Hematopoietic multipotent progenitor cell treated with erythropoietin and hydrocortisone succinate and interleukin-3 and kit ligand, for 17 days (in vitro differentiated cells): ENCODE measurements around the gene SLC44A2.

Experiments used
- DNase-seq: peaks from one replicate; pipeline ENCODE4 v3.0.0-alpha.2; 2015; ENCODE audit warnings: low spot score

Gene SLC44A2

DNA sequence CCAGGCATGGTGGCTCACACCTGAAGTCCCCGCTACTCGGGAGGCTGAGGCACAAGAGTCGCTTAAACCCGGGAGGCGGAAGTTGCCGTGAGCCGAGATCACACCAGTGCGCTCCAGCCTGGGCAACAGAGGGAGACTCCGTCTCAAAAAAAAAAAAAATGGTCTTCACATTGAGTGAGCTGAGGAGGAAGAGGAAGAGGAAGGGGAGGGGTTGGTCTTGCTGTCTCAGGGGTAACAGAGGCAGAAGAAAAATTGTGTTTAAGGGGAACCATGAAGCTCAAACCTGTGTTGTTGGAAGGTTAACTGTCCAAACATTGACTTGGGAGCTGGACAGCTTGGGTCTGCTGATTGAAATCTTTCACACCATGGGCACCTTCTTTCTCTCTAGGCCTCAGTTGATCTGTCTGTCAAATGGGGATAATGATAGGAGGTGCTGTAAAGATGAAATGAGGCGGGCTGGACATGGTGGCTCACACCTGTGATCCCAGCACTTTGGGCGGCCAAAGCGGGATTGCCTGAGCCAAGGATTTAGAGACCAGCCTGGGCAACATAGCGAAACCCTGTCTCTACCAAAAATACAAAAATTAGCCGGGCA lies 9.8 kb upstream of the SLC44A2 start:
- DNase-seq: no peak

DNA sequence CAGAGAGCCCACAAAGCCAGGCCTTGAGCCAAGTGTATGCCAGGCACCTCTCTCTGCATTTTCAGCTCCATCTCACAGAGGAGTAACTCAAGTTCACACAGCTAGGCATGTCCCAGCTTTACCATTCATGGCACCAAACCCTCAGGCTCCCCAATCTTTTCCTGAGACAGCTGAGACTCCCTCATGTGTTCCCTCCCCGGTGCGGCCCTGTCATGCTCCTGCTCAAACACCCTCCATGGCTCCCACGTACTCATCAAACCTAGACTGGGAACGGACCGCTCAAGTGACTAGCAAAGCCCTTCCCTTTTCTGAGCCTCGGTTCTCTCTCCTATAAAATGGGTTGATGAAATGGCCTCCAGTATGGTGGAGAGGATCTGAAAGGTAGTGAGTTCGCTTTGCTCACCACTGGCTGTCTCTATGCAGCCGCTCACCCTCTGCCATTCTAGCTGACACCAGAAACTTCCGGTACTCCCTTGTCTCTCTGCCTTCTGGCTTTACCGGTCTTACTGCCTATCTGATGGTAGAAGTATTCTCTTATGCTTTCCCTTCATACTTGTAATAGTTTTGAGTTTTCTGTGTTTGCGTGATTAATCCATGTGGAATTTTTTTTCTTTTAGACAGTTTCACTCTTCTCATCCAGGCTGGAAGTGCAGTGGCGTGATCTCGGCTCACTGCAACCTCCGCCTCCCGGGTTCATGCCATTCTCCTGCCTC lies 7.8 kb upstream of the SLC44A2 start:
- DNase-seq: peak; percentile 37

DNA sequence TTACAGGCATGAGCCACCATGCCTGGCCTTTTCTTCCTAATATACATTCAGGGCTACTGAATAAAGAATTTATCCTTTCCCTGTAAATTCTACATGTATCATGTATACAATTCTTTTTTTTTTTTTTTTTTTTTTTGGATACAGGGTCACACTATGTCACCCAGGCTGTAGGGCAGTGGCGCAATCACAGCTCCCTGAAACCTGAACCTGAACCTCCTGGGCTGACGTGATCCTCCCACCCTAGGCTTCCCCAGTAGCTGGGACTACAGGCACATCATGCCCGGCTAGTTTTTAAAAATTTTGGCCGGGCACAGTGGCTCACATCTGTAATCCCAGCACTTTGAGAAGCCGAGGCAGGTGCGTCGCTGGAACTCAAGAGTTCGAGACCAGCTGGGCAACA lies 6.5 kb upstream of the SLC44A2 start:
- DNase-seq: no peak

DNA sequence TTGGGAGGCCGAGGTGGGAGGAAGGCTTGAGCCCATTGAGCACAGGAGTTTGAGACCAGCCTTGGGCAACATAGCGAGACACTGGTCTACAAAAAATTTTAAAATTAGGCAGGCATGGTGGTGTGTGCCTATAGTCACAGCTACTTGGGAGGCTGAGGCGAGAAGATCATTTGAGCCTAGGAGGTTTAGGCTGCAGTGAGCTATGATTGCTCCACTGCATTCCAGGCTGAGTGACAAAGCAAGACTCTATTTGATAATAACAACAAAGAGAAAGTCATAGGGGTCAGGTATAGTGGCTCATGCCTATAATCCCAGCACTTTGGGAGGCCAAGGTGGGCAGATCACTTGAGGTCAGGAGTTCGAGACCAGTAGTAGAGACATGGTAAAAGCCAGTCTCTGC lies 4.6 kb upstream of the SLC44A2 start:
- DNase-seq: no peak

DNA sequence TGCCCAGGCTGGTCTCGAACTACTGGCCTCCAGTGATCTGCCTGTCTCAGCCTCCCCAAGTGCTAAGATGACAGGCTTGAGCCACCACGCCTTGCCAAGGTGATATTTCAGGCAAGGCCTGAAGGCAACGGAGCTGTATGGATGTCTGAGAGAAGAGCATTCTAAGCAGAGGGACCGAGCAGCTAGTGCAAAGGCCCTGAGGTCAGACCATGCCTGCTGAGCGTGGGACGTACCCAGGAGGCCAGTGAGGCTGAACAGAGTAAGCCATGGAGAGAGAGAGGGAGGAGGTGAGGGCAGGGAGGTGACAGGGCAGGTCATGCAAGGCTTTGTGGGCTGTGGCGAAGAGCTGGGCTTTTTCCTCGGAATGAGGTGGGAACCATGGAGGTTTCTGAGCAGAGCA lies 3.4 kb upstream of the SLC44A2 start:
- DNase-seq: no peak

GRCh38 chr19:10624585-10624984 lies 768 bp upstream of the SLC44A2 start:
- no peak for DNase-seq

- no peak for DNase-seq
Observed at GRCh38 chr19:10625762-10626138, 397 bp downstream of the SLC44A2 start.

- DNase-seq: no peak
Observed at GRCh38 chr19:10631874-10632273, 6.5 kb downstream of the SLC44A2 start.

- DNase-seq: no peak
Observed at GRCh38 chr19:10634430-10634829, 9.1 kb downstream of the SLC44A2 start.

DNA sequence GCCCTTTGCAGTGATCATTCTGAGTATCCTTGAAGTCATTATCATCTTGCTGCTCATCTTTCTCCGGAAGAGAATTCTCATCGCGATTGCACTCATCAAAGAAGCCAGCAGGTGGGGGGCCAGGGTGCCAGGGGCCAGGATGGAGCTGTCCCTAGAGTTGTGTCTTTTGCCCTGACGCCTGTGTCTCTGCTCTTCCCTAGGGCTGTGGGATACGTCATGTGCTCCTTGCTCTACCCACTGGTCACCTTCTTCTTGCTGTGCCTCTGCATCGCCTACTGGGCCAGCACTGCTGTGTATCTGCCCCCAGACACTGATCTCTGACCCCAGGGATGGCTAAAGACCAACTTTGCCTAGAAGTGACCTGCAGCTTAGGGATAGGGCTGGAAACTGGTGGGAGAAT lies 9.6 kb downstream of the SLC44A2 start:
- DNase-seq: no peak

DNA sequence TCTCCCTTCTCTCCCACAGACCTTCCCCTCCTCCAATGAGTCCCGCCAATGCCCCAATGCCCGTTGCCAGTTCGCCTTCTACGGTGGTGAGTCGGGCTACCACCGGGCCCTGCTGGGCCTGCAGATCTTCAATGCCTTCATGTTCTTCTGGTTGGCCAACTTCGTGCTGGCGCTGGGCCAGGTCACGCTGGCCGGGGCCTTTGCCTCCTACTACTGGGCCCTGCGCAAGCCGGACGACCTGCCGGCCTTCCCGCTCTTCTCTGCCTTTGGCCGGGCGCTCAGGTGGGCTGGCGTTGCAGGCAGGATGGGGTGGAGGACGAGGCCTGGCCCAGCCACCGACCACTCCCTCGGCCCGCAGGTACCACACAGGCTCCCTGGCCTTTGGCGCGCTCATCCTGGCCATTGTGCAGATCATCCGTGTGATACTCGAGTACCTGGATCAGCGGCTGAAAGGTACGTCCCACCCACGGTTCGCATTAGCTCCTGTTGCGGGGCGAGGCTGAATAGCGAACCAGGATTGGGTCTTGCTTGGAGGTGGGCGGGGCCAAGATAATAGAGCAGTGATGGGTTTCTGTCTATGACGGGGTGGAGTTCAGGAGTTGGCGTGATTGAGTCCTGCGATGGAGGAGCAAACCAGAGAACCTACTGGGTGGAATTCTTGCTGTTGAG lies 11.1 kb downstream of the SLC44A2 start:
- no peak for DNase-seq

GRCh38 chr19:10637894-10638293 lies 12.5 kb downstream of the SLC44A2 start:
- DNase-seq: no peak

- no peak for DNase-seq
Observed at GRCh38 chr19:10639836-10640235, 14.5 kb downstream of the SLC44A2 start.

GRCh38 chr19:10640361-10640760 lies 15.0 kb downstream of the SLC44A2 start:
- no peak for DNase-seq

GRCh38 chr19:10641248-10641647 lies 15.9 kb downstream of the SLC44A2 start:
- DNase-seq: no peak

- DNase-seq: no peak
Observed at GRCh38 chr19:10642473-10643171, 17.3 kb downstream of the SLC44A2 start.

- no peak for DNase-seq
Observed at GRCh38 chr19:10643172-10643967, 18.0 kb downstream of the SLC44A2 start.

DNA sequence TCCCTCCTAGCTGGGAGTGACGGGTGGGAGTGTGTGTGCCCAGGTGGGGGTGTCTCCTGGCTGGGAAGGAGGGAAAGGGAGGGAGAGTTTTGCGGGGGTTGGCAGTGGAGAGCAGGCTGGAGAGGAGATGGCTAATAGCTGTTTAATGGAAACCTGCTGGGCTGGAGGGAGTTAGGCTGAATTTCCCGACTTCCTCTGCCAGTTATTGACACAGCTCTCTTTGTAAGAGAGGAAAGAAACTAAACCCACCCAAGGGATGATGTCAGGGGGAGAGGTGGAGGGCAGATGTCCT lies 18.6 kb downstream of the SLC44A2 start:
- no peak for DNase-seq

DNA sequence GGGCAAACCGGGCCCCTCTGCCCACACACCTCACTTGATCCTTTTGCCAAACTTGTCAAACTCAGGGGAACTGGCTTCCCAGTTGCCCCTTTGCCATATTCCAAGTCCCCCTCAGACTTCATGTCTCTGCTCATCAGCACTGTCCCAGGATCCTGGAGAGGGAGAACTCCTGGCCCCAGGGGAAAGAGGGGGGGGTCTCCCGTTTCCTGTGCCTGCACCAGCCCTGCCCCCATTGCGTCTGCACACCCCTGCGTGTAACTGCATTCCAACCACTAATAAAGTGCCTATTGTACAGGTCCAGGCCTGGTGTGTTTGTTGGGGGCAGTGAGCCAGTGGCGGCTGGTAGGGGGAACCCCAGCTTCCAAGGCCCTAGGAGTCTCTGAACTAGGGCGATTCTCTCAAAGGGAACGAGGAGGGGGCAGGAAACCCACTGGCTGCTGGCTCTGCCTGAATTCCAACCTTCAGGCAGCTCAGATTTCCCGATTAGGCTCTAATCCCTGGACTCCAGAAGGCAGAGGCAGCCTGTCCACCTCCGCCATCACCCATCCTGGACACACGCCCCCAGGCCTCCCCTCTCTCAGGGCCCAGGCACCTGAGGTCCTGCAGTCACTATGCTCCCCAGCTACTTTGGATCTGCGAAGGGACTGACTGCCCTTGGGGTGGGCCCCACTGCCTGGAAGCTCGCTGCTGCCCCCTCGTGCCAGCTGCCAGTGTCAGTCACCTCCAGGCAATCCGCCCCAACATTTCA lies 19.1 kb downstream of the SLC44A2 start:
- DNase-seq: peak; percentile 89

DNA sequence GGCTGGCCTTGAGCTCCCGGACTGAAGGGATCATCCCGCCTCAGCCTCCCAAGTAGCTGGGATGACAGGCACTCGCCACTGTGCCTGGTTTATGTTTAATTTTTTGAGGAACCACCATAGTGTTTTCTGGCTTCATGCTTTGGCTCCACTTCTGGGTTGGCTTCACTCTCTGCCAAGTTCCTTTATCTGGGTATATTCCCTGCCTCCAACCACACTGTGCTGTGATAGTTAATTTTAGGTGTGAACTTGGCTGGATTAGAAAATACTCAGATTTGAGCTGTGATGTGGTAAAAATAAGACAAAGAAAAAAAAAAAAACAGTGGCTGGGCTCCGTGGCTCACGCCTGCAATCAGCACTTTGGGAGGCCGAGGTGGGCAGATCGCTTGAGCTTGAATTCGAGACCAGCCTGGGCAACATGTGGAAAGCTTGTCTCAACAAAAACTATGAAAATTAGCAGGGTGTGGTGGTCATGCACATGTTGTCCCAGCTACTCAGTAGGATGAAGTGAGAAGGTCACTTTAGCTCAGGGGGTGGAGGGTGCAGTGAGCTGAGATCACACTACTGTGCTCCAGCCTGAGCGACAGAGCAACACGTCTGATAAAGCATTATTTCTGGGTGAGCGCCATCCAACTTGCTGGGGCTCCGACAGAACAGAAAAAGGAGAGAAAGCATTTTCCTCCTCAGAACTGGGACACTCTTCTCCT lies 21.3 kb downstream of the SLC44A2 start:
- DNase-seq: no peak

DNA sequence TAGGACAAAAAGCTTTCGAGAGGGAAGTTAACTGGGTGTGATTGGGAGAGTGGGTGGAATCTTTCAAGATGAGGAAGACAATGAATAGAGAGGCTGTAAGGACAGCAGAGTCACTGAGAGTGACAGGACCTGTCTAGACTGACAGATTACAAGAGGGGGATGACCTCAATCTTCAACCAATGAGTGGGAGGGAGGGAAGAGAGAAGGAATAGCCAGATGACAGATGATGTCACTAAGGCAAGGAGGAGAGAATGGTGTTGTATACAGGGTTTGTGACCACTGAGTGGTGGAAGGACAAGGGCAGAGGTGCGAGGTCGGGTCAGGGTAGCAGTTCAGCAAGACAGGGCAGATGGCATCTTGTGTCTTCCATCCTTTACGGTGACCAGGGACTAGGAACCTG lies 23.0 kb downstream of the SLC44A2 start:
- DNase-seq: no peak
